ENCODE data around the gene CEP192.

Gene CEP192

DNA sequence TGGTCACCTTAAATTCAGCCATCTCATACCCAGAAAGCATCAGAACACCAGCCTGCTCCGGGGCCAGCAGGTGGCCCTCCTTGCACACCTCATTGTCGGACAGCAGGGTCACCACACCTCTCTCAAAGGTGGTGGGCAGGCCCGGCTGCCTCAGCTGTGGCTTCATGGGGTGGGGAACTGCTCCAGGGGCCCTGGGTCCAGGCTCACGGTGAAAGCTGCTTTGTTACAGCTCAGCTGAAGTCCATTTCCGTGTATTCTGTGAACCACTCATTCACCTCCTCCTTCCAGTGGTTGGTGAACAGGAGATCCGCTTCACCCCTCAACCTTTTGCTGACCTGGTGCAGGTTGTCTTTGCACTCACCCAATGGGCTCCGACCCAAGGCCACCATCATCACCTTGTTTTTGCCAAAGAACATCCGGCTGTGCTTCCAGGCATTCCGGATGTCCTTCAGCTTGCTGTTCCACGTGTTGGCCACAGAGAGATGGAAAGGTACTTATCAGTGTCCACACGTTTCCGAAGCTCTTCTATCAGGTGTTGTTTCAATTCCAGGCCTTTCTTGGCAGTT is 148.8 kb downstream of the CEP192 start:
- no peak for DNase-seq (ENCODE audit: low read depth)

DNA sequence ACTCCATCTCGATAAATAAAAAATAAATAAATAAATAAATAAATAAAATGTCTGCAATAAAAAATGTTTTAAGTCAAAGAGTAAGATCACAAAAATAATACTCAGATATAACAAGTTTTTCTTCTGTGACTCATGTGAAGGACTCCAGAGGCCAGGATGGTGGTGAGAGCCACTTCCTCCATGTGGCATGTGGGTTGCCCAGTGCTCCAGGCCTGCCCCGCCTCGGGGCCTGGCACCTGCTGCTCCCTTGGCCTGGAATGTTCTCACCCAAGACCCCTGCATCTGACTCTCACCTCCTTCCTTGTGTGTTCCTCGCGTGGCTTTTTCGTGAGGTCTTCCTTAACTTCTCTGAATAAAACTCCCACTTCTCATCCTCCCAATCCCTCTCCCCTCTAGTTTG is 150.0 kb downstream of the CEP192 start:
- DNase-seq (ENCODE audit: low read depth): no peak

DNA sequence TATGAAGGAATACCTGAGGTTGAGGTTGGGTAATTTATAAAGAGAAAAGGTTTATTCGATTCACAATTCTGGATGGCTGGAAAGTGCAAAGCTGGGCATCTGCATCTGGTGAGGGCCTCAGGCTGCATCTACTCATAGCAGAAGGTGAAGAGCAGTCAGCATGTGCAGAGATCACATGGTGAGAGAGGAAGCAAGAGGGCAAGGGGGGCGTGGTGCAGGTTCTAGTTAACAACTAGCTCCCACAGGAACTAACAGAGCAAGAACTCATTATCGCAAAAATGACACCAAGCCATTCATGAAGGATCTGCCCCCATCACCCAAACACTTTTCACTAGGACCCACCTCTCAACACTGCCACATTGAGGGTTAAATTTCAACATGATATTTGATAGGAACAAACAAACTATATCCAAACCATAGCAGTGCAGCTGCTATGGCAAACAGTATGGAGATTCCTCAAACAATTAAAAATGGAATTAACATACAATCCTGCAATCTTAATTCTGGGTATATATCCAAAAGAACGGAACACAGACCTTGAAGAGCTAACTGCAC is 154.6 kb downstream of the CEP192 start:
- no peak for DNase-seq (ENCODE audit: low read depth)

DNA sequence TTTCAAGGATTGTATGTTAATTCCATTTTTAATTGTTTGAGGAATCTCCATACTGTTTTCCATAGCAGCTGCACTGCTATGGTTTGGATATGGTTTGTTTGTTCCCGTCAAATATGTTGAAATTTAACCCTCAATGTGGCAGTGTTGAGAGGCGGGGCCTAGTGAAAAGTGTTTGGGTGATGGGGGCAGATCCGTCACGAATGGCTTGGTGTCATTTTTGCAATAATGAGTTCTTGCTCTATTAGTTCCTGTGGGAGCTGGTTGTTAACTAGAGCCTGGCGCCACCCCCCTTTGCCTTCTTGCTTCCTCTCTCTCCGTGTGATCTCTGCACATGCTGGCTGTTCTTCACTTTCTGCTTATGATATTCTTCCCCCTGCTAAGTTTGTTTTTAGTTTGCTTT is 156.0 kb downstream of the CEP192 start:
- no peak for DNase-seq (ENCODE audit: low read depth)

DNA sequence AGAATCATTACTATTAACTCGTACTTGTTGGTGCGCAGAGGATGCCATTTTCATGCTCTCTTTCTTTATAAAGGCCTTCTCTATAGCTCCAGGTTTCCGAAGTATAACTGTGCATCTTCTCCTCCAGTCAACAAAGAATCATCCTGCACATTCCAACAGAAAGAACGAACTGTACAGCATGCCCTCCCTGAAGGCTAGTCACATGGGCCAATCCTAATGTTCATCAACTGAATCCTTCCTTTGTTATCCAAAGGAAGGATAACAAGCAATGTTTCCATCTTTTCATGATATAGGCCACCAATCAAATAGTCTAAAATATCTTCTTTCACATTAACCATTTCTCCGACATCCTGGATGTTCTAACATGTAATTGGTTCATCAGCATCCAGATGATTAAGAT is 160.5 kb downstream of the CEP192 start:
- no peak for DNase-seq (ENCODE audit: low read depth)

DNA sequence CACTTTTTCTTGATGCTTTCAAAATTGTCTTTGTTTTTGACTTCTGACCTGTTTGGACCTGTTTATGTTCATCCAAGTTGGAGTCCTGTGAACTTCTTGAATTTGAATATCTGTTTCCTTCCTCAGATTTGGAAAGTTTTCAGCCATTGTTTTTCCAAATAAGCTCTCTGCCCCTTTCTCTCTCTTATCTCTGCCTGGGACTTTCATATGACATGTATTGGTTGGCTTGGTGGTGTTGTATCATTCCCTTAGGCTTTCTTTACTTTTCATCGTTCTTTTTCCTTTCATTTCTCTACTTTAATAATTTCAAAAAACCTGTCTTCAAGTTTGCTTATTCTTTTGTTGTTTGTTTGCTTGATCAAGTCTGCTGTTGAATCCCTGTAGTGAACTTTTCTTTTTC is 167.3 kb downstream of the CEP192 start:
- DNase-seq (ENCODE audit: low read depth): no peak

DNA sequence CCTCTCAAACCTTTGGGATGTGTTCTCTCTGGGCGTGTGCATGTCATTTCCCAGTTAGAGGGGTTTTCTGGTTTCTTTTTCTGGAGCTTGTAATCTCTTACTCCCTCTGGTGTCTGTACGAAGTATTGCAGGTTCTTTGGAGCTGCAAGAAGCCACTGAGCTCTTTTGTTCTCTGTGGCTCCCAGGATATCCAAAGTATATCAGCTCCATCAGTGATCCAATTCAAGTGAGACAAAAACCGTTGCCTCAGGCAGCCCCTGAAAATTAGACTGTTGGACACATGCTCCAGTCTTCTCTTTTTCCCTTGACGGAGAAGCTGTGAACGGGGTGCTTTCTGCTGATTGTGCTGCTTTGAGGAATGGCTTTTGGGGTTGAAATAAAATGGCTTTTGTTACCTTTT is 168.4 kb downstream of the CEP192 start:
- peak; percentile 56 for DNase-seq (ENCODE audit: low read depth)

DNA sequence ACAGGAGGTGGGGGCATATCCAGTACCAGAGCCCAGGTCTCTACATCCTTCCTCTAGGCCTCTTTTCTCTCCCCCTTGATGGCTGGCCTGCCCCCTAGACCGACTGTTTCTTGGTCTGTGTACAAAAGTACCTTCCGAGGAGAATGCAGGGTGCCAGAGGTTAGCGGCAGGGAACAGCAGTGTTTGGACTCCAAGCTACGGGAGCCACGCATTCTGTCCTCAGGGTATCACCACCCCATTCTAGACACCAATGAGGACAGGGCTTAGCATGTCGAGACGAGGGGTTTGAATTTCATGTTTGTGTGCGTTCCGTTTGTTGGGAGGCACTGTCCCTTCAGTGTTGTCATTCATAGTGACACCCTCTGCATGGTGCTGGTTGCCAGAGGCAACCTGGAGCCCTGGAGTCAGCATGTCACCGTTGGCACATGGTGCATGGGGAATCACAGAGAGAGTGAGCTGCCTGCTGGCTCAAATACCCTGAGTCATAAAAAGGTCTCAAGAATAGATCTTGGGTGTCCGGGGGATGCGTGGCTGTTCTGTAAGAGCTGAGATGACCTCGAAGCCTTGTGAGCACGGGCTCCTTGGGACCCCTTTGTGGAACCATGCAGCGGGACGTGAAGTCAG is 170.2 kb downstream of the CEP192 start:
- DNase-seq (ENCODE audit: low read depth): no peak

DNA sequence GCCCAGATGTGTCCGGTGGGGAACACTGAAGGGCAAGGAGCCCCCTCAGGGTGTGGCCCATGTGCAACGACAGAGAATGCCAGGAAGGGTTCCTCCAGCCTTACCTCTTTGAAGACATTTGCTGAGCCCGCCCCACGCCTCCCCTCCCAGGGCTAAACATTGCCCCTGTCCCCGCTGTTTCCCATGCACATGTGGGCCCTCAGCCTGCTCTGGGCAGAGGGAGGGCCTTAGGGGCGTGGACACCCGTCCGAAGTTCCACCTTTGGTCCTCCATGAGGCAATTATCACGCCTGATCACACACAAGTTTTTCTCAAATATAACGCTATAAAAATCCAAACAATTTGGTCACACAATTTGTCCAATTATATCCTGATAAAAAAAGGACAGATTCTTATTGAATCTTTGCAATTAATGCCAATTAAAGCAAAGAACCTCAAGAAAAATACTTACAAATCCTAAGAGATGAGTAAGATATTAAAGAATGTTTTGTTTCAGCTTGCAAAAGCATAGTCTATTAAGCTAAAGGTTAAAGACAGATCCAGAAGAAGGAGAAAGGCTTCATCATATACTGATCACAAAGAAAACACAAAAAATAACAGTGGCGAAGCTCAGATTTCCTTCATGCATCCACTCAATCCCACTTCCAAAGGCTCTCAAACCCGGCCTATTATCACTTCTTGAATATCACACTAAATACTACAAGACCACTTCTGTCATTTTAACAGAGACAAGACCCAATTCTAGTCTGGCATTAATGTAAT is 172.2 kb downstream of the CEP192 start:
- DNase-seq (ENCODE audit: low read depth): no peak

DNA sequence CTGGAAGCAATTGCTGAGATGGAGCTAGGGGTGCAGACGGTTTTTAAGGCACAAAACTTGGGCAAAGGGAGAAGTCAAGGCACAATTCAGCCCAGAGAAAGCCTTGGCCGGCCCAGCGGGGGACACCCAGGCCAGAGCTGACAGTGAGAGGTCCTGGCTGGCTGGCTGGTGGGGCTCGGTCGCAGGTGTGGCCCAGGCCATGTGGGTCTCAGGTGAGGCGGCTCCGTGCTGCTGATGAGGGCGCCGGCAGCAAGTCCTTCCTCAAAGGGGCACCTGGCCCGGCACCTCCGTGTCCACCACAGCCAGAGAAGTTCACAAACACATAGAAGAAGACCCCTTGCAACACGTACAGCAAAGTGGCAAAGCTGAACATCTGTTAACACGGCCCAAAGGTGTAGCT is 173.2 kb downstream of the CEP192 start:
- DNase-seq (ENCODE audit: low read depth): no peak

DNA sequence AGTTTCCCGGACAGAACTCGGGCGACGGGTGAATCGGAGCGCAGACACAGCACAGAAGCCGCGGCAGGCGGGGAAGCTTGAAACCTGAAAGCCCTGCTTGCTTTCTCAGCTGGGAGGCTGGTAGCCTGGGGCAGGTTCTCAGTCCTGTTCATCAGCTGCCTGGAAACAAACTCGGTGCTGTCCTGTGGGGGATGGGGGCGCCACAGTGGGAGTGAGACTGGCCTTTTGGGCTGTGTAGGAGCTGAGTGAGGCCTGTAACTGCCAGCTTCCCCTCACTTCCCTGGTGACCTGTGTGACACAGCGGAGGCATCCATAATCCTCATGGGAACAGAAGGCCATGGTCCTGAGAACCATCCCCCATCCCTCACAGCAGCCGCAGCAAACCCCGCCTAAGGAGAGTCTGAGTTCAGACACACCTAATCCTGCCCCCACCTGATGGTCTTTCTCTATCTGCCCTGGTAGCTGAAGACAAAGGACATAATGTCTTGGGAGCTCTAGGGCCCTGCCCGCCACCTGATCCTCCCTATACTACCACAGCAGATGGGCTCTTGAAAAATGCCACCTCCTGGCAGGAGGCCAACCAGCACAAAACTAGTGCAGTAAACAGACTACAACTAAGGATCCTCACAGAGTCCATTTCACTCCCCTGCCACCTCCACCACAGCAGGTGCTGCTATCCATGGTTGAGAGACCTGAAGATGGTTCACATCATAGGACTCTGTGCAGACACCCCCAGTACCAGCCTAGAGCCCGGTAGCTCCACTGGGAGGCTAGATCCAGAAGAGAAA is 174.7 kb downstream of the CEP192 start:
- no peak for DNase-seq (ENCODE audit: low read depth)

DNA sequence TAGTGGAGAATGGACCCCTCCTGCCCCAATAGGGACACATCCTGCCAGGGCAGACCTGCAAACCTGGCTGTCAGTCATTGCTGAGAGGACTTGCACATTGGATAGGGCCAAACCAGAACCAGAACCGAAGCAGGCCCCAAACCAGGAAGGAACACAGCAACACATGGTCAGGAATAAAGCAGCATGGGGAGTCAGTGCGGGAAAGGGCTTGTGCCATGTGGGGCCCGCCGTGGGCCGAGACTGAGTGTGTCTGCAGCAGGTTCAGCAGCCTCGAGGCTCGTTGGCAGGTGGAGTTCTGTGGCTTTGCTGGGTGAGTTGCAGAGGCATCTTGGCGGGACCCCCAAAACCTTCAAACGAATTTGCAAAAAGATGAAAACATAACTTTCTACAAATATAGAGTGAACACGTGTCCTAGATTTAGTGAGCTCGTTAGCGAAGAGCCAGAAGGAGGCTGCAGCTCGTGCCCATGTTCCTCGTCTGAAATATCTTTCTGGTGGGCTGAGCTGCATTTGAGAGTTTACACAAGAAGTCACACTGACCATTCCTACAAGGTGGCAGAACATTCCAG is 182.5 kb downstream of the CEP192 start:
- no peak for DNase-seq (ENCODE audit: low read depth)

Data from fibroblast of the conjunctiva (primary cell).